WI38 (cell line): ENCODE measurements around the gene BRS3.

Source experiments
- H3K4me3 ChIP-seq: 2 replicates; pipeline ENCODE4 v1.5.1; 2011; ENCODE audit warnings: low read depth, mild to moderate bottlenecking, control low read depth, low read length
- TF ChIP-seq, protein P1 (sequence below): IDR thresholded peaks from 2 replicates; pipeline ENCODE4 v1.5.1; 2012; ENCODE audit warnings: low read depth, mild to moderate bottlenecking, control low read depth, low read length

Gene BRS3

DNA sequence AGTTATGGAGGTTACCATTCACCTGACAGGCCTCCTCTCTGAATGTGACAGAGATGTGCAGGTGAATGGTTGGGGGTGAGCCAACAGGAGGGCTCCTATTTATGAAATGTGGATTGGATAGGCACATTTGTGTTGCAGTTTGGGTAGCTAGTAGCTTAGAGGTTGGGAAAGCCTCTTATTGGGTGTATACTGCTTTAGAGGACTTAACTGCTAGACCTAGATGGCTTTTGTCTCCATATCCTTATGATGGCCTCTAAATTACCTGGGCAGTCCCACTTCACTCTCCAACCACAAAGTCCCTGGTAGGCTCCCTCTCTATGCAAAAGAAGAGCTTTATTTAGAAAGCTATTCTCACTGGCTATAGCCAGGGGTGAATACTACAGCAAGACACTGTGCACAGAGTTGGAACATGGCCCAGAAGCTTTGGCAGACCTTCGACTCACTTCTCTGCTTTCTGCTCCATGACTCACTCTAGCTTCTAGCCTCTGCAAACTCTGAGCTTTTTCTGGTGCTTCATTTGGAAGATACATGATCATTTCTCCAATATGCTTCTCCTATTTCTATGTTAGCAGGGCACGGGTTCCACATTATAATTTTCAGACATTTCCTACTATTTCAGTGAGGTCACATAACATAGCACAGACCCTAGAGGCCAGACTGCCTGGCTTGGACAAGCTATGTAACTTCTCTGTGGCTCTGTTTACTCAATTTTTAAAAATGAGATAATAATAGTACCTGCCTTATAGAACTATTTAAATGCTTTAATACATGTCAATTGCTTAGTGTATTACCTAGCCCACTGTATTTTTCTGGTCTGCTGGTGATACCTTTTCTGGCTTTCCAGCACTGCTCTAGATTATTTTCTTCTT lies 38.2 kb downstream of the BRS3 start:
- TF ChIP-seq, protein P1, sequence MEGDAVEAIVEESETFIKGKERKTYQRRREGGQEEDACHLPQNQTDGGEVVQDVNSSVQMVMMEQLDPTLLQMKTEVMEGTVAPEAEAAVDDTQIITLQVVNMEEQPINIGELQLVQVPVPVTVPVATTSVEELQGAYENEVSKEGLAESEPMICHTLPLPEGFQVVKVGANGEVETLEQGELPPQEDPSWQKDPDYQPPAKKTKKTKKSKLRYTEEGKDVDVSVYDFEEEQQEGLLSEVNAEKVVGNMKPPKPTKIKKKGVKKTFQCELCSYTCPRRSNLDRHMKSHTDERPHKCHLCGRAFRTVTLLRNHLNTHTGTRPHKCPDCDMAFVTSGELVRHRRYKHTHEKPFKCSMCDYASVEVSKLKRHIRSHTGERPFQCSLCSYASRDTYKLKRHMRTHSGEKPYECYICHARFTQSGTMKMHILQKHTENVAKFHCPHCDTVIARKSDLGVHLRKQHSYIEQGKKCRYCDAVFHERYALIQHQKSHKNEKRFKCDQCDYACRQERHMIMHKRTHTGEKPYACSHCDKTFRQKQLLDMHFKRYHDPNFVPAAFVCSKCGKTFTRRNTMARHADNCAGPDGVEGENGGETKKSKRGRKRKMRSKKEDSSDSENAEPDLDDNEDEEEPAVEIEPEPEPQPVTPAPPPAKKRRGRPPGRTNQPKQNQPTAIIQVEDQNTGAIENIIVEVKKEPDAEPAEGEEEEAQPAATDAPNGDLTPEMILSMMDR, result no peak
- H3K4me3 ChIP-seq, result no peak overlapping the region

- TF ChIP-seq, protein P1, result no peak
- no peak overlapping the region for H3K4me3 ChIP-seq
Measured at GRCh38 chrX:136528645-136529315, 41.0 kb downstream of the BRS3 start.

- TF ChIP-seq, protein P1, result no peak
- no peak overlapping the region for H3K4me3 ChIP-seq
Measured at GRCh38 chrX:136529795-136530194, 42.0 kb downstream of the BRS3 start.

GRCh38 chrX:136531951-136532350 lies 44.2 kb downstream of the BRS3 start, which contains the start of gene VGLL1:
VGLL1 (plus strand) TSS chrX:136532215; CDS start chrX:136536021, 3,806 bp downstream.
- no peak within 1 kb of the TSS for H3K4me3 ChIP-seq
- TF ChIP-seq, protein P1, result no peak

- no peak overlapping the region for H3K4me3 ChIP-seq
- TF ChIP-seq, protein P1, result no peak
Measured at GRCh38 chrX:136534131-136534530, 46.4 kb downstream of the BRS3 start.

GRCh38 chrX:136538811-136539210 lies 51.1 kb downstream of the BRS3 start:
- TF ChIP-seq, protein P1, result no peak
- no peak overlapping the region for H3K4me3 ChIP-seq

DNA sequence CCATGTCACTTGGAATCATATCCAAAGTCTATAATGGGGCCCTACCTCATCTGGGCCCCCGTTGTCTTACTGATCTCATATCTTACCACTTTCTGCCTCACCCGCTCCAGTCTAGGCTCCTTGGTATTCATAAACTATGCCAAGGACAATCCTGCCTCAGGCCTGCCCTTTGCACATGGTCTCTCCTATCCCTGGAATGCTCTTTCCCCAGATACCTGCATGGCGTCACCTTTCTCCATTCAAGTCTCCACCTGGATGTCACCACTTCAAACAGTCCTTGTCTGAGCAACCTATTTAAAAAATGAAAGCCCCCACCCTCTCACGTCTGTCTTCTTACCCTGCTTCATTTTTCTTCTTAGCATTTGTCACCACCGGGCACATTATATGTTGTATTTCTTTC lies 52.5 kb downstream of the BRS3 start:
- no peak overlapping the region for H3K4me3 ChIP-seq

More for the DNA sequence above, 52.5 kb downstream of the BRS3 start:
- TF ChIP-seq, protein P1, result no peak
